ENCODE results near the gene AMOTL1. TPM values are rescaled to one million over a fixed set of nuclear protein-coding genes. Genes with fewer than 3 reads are reported as not detected.
A peak's percentile ranks its signal among the peaks of the same experiment; 100 is the strongest.
"Not testable (repeated sequence)": the region's sequence is repeated elsewhere in the genome, so short reads cannot be mapped to it uniquely, and the experiment has no call there.

Gene AMOTL1
- polyA plus RNA-seq, 1 experiment, result 43.7 TPM

DNA sequence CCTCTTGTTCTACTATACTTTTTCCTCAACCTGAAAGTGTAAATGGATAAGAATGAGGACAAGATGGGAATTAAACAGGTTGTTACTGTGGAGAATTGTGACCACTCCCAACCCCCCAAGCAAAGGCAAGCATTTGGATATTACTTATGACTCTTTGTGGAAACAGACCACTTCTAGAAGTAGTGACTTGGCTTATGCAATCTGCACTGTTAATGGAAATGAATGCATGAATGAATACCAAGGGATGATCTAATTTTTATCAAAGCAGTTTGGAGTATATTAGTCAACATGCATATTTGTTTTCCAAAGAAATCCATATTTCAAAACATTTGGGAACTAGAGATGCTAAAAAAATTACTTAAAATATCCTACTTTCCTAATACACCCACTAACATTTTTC lies 35.3 kb downstream of the AMOTL1 start:
- POLR2A ChIA-PET, result no interaction called here
- no peak for DNase-seq (ENCODE audit: low read depth, low spot score)
- Histone ChIP-seq H3K27me3 (ENCODE audit: control insufficient read depth, insufficient read depth, low read length) (no peaks in the 10 kb centered on the region), H3K9me3 (ENCODE audit: control insufficient read depth, insufficient read depth, low read length) (no peaks in the 10 kb centered on the region; the same call in 1 of the 2 replicates), H3K27ac (ENCODE audit: low read depth, low read length) (peak overlapping the region; percentile 3), H3K4me3 (ENCODE audit: low read depth, low read length) (no peak overlapping the region)
- CTCF ChIA-PET, result interaction anchor here (0.6 kb wide), 1 partner anchor 941 kb away, joined by 3 read pairs; no protein-coding TSS in a partner anchor
- TF ChIP-seq, protein P1, sequence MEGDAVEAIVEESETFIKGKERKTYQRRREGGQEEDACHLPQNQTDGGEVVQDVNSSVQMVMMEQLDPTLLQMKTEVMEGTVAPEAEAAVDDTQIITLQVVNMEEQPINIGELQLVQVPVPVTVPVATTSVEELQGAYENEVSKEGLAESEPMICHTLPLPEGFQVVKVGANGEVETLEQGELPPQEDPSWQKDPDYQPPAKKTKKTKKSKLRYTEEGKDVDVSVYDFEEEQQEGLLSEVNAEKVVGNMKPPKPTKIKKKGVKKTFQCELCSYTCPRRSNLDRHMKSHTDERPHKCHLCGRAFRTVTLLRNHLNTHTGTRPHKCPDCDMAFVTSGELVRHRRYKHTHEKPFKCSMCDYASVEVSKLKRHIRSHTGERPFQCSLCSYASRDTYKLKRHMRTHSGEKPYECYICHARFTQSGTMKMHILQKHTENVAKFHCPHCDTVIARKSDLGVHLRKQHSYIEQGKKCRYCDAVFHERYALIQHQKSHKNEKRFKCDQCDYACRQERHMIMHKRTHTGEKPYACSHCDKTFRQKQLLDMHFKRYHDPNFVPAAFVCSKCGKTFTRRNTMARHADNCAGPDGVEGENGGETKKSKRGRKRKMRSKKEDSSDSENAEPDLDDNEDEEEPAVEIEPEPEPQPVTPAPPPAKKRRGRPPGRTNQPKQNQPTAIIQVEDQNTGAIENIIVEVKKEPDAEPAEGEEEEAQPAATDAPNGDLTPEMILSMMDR (IDR thresholded peaks at IDR 0.05; ENCODE audit: low read depth, low read length), result no peak

GRCh38 chr11:94804874-94805273 lies 36.7 kb downstream of the AMOTL1 start:
- TF ChIP-seq, protein P1 (IDR thresholded peaks at IDR 0.05; ENCODE audit: low read depth, low read length), result no peak
- ChIA-PET POLR2A (no interaction called here), CTCF (no interaction called here)
- Histone ChIP-seq H3K4me3 (ENCODE audit: low read depth, low read length) (no peak overlapping the region), H3K9me3 (ENCODE audit: control insufficient read depth, insufficient read depth, low read length) (no peaks in the 10 kb centered on the region; the same call in 1 of the 2 replicates), H3K27ac (ENCODE audit: low read depth, low read length) (no peak overlapping the region), H3K27me3 (ENCODE audit: control insufficient read depth, insufficient read depth, low read length) (no peaks in the 10 kb centered on the region)
- DNase-seq (ENCODE audit: low read depth, low spot score), result no peak

DNA sequence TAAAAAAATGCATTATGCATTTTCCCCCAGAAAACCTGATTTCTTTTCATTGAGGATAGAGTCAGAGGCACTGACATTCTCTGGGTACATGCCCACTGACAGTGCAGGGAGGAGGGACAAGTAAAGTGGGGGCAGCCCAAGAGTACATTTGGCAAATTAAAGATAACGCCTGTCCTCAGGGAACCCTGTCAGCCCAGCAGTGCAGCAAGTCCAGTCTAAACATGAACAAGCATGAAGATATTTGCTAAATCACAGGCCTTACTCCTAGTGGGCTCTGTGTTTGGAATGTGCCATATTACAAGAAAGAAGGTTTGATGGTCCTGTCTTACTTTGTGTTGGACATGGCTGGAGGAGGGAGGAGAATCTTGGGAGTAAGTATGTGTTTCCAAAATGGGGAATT lies 37.9 kb downstream of the AMOTL1 start:
- POLR2A ChIA-PET, result no interaction called here

GRCh38 chr11:94806419-94806818 lies 38.3 kb downstream of the AMOTL1 start:
- no peak for DNase-seq (ENCODE audit: low read depth, low spot score)
- no peaks in the 10 kb centered on the region for H3K27me3 ChIP-seq (ENCODE audit: control insufficient read depth, insufficient read depth, low read length)

More for the DNA sequence above, 37.9 kb downstream of the AMOTL1 start:
- no peak for DNase-seq (ENCODE audit: low read depth, low spot score)
- Histone ChIP-seq H3K27me3 (ENCODE audit: control insufficient read depth, insufficient read depth, low read length) (no peaks in the 10 kb centered on the region), H3K27ac (ENCODE audit: low read depth, low read length) (no peak overlapping the region), H3K4me3 (ENCODE audit: low read depth, low read length) (no peak overlapping the region), H3K9me3 (ENCODE audit: control insufficient read depth, insufficient read depth, low read length) (no peaks in the 10 kb centered on the region)
- CTCF ChIA-PET, result interaction anchor here (1.1 kb wide), 1 partner anchor 92 kb away, joined by 3 read pairs; no protein-coding TSS in a partner anchor
- TF ChIP-seq, protein P1 (IDR thresholded peaks at IDR 0.05; ENCODE audit: low read depth, low read length), result no peak

GRCh38 chr11:94809251-94809650 lies 41.1 kb downstream of the AMOTL1 start:
- Histone ChIP-seq H3K27me3 (ENCODE audit: control insufficient read depth, insufficient read depth, low read length) (no peaks in the 10 kb centered on the region), H3K9me3 (ENCODE audit: control insufficient read depth, insufficient read depth, low read length) (peaks cover 3% of the 10 kb centered on the region; the same call in 1 of the 2 replicates), H3K4me3 (ENCODE audit: low read depth, low read length) (no peak overlapping the region), H3K27ac (ENCODE audit: low read depth, low read length) (no peak overlapping the region)
- ChIA-PET CTCF (interaction anchor here (1.0 to 2.1 kb wide), 2 partner anchors 22 to 186 kb away, joined by 4 to 10 read pairs; no protein-coding TSS in a partner anchor), POLR2A (no interaction called here)
- TF ChIP-seq, protein P1 (IDR thresholded peaks at IDR 0.05; ENCODE audit: low read depth, low read length), result no peak
- no peak for DNase-seq (ENCODE audit: low read depth, low spot score)

More at GRCh38 chr11:94806419-94806818, 38.3 kb downstream of the AMOTL1 start:
- POLR2A ChIA-PET, result interaction anchor here (1.3 kb wide), 1 partner anchor 12 kb away, joined by 5 read pairs; no protein-coding TSS in a partner anchor
- Histone ChIP-seq H3K9me3 (ENCODE audit: control insufficient read depth, insufficient read depth, low read length) (no peaks in the 10 kb centered on the region), H3K4me3 (ENCODE audit: low read depth, low read length) (no peak overlapping the region), H3K27ac (ENCODE audit: low read depth, low read length) (no peak overlapping the region)
- CTCF ChIA-PET, result interaction anchor here (1.1 kb wide), 1 partner anchor 91 kb away, joined by 3 read pairs; no protein-coding TSS in a partner anchor
- TF ChIP-seq, protein P1 (IDR thresholded peaks at IDR 0.05; ENCODE audit: low read depth, low read length), result no peak

DNA sequence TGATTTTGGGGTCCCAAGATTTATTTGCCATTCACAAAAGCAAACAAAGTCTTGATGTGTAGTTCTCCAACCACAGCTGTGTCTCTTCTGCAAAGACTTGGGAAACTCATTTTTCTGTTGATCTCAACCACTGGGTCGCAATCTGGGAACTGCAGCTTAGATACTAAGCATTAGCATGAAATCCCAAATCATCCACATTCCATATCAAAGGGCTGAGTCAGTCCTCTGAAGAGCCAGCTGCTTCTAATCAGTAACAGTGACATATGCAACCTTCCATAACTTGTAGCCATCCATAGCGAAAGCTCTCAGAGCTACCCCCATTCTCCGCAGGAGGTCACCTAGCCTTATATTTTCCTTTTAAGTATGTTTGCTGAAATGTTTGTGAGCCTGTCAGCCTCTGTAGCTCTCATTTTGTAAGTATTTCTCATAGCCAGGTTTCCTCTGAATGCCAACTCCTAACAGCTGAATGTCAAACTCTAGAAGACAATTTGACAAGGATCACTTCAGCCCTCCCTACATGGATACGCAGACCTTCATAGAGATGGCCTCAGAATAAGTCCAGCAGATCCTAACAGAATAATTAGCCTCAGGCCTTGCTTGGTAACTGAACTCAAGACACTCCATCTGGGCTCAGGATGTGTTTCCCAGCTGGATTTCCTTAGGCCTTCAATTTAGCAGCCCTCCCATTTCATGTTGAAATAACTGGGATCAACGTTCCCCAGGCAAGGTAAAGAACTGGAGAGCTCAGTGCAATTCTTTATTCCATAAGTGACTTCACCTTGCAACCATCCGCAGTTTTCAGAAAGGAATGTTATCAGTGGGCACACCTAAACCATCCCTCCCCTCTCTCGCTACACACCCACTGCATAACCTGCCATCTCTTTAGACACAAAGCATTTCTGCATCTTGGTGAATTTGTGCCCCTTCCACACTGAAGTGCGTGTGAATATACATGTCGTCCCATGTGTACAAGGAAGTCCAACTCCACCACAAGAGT lies 44.9 kb downstream of the AMOTL1 start:
- peak overlapping the region; percentile 62 for H3K27ac ChIP-seq (ENCODE audit: low read depth, low read length)
- H3K9me3 ChIP-seq (ENCODE audit: control insufficient read depth, insufficient read depth, low read length); DNase-seq (ENCODE audit: low read depth, low spot score); H3K27me3 ChIP-seq (ENCODE audit: control insufficient read depth, insufficient read depth, low read length); H3K4me3 ChIP-seq (ENCODE audit: low read depth, low read length): not testable (repeated sequence)
- ChIA-PET POLR2A (interaction anchor here (0.6 to 1.9 kb wide), 2 partner anchors 18 to 31 kb away, joined by 4 to 8 read pairs; no protein-coding TSS in a partner anchor), CTCF (interaction anchor here (0.6 kb wide), 1 partner anchor 18 kb away, joined by 3 read pairs; no protein-coding TSS in a partner anchor)

All from AG04450 (cell line).